Stimulated activated CD4-positive, alpha-beta T cell treated with anti-CD3 and anti-CD28 coated beads, Interleukin-4, amount 100 ng/mL, for 24 hours (primary cell): ENCODE measurements around the gene LCNL1.

ENCODE experiments used
- DNase-seq: peaks from one replicate; pipeline ENCODE4 v3.0.0-alpha.2; 2020

LCNL1 gene

DNA sequence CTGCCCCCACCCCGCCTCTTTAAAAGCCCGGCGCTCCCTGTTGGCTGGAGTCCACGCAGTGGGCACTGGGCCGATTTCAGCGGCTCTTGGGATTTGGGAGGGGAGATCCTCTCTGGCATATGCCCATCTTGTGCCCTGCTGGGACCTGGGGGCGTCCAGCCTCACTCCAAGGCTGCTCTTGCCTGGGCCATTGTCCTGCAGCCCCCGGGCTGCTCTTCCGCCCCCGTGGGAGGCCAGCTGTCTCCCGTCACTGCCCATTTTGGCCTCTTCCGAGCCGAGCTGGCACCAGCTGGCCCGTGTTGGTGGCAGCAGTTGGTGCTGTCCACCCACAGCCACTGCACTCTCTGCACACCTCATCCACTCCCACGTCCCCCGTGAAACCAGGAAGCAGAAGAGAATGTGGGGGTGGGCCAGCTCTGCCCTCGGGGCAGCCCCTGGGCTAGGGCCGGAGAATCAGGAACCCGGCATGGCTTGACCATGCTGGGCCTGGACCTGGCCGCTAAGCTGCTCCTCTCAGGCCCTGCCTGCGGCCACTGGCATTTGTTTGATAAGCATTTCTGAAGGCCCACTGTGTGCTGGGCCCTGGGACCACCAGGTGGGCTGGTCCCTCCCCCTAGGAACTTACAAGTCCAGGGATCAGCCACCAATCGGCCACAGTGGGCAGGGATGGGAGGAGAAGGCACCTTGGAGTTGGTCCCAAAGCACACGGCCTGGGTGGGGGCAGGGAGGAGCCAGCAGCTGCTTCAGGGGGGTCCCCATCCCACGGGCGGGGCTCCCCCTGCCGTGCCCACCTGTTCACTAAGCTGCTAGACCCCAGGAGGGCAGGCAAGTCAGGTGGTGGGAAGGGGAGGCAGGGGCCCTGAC is 35.5 kb upstream of the LCNL1 start:
- DNase-seq: no peak

DNA sequence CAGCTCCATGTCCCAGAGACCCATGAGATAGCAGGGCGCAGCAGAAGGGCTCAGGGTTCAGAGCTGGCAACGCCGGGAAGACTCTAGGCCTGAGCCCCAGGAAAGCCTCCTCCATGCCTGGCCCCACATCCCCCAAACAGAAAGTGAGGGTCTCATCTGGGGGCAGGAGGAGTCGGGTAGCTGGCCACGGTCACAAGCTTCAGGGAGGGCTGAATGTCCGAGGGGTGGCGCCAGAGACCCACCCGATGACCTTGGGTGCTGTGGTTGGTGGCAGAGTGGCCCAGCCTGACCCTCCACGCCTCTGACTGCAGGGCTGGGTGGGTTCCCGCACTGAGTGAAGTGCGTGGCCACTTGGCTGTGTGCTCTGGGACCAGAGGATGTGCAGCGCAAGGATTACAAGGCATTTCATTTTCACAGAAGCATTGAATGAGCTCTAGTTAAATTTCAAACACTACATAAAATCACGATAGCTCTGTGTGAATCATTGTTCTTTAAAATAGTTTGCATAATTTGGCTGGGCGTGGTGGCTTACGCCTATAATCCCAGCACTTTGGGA is 34.8 kb upstream of the LCNL1 start:
- DNase-seq: no peak

DNA sequence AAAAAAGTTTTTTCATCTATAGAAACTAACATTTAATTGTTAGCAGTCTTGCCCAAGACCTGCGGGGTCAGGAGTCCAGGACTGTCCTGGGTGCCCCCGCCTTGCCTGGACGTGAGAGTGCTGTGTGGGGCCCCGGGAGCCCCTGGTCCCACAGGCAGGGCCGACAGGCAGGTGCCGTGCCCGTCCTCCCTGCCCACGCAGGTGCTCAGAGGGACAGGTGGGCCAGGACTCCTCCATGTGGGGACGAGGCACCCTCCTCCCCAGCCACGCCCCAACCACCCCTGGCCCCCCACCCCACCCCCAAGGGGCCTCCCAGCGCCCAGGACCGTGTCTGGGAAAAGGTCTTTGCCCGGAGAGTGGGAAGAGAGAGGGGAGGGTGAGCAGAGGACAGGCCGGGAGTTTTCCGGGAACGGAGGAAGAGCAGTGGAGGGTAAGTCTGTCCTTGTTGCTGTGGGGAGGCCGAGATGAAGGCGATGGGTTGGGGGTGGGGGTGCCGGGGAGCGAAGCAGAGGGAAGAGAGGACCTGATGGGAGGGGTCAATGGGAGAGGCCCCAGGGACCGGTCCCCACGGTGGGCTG is 33.5 kb upstream of the LCNL1 start:
- DNase-seq: no peak

DNA sequence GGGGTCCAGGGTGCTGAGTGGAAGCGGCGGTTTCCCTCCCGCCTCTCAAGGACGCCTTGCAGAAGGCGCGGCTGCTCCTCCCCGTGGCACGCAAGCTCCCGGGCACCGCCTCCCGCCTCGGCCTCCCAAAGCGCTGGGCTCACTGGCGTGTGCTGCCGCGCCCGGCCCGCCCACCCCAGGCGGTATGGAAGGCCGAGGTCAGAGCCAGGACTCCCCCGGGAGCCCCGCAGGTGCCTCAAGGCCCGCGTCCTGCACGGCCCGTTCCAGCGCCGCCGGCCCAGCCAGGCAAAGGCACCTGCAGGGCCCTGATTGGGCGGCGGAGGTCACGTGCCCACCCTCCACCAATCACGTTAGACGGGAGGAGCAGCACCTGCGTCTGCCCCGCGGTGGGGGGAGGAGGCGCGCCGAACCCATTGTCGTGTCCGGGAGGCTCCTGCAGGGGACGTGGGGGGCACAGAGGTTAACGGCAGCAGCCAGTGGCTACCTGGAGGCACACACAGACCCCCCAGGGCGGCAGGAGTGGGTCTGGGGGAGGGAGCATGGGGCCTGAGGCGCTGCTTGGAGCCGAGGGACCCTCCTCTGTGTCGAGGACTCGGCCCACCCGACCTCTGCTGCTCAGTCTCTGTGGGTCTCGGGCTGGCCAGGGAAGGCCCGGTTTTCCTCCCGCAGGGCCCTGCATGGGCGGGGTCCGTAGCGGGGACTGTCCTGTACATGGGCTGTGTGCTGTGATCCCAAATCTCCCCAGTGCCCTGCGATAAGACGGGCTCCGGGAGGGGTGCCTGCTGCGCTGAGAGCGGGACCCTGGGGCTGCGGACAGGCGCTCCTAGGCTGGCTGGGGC is 32.8 kb upstream of the LCNL1 start:
- DNase-seq: peak; percentile 97

DNA sequence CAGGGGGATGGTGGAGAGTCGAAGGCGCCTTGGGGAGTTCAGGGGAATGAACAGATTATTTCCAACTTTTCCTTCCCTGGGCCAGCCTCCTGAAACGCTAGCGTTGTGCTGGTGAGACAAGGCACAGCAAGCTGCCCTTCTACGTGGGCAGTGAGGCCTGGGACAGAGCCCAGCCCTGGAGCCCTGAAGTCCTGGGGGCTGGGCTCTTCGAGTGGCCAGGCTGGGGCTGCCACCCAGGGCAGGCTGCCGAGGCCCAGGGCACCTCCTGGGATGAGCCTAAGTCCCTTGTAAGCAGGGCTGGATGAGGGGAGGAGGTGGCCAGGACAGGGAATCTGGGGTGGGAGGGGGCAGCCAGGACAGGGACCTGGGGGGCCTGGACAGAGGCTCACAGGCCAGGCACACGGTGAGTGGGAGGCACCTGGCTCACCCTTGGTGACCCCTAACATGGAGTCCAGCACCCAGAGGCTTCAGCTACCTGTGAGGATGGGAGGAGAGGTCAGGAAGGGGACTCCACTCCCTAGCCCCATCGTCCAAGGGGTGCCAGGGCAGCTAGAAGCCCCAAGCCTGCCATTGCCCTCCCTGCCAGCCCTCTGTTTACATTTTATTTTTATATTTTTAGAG is 32.0 kb upstream of the LCNL1 start:
- DNase-seq: no peak

DNA sequence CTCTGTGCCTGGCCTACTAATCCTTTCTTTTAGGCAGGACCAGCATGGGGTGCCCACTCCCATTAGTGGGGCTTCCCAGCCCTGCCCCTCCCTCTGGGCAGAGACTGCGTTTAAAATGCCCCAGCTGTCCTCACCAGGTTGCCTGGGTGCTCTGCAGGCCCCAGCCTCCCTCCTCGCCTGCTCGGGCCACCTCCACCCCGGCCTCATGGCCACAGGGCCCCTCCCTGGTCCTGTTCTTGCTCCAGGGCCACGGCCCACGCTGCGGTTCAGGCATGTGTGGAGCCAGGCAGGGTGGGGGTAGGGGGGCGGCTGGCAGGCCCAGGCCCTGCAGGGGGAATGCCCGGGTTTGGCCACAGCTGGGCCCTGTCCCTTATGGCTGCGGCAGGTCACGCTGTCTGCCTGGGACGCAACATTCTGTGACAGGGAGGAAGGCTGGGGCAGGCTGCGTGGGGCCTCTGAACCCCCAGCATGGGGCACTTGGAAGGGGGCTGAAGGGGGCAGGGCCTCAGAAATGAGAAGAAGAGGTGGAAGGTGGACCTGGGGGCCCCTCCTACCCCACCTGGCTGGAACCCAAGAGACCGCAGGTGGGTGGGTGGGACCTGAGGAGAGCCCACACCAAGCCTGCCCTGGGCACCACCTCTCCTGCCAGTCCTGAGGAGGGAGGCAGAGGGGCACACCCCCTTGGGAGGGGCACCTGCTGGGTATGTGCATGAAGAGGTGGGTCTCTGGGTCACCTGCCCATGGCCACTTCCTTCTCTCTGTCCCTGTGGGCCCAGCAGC is 31.1 kb upstream of the LCNL1 start, which contains the start of gene LCN12:
TSS of gene LCN12 (plus strand) at position 733 of the 780 bp plus-strand sequence. CDS start 55 bp downstream, outside the sequence.
- DNase-seq: no peak

DNA sequence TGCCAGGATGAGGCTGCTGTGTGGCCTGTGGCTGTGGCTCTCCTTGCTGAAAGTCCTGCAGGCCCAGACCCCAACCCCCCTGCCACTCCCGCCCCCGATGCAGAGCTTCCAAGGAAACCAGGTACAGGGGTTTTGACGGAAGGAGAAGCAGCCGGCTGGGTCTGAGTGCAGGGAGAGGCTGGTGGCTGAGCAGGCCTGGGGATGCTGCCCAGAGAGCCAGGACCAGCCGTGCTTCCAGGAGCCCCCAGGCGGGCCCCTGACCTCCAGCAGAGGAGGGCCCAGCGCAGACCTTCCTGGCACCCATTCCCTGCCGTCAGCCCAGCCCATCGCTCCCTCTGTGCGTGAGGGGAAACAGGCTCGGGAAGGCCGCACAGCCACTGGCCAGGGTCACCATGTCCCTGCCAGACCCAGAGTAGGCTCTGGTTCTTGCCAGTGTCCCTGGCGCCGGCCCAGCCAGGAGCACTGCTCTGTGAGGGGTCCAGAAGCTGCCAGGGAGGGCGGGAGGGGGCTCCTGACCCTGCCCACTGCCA is 30.4 kb upstream of the LCNL1 start:
- DNase-seq: no peak

DNA sequence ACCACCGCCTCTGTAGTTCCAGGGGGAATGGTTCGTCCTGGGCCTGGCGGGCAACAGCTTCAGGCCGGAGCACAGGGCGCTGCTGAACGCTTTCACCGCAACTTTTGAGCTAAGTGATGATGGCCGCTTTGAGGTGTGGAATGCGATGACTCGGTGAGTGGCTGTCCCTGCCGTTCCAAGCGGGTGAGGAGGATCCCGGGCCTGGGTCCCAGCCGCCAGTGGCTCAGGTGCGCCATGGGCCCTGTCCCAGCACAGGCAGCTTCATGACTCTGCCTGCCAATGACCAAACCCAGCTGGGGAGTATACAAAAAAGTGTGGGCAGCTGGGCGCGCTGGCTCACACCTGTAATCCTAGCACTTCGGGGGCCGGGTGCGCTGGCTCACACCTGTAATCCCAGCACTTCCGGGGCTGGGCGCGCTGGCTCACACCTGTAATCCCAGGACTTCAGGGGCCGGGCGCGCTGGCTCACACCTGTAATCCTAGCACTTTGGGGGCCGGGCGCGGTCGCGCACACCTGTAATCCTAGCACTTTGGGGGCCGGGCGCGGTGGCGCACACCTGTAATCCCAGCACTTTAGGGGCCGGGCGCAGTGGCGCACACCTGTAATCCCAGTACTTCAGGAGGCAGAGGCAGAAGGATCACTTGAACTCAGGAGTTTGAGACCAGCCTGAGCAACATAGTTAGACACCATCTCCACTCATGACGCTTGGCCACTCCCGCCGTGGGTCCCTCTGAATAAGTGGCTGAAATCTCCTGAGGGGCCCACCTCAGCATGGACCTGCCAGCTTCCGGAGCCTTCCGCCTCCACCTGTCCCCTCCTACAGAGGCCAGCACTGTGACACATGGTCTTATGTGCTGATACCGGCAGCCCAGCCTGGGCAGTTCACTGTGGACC is 29.7 kb upstream of the LCNL1 start:
- DNase-seq: no peak

DNA sequence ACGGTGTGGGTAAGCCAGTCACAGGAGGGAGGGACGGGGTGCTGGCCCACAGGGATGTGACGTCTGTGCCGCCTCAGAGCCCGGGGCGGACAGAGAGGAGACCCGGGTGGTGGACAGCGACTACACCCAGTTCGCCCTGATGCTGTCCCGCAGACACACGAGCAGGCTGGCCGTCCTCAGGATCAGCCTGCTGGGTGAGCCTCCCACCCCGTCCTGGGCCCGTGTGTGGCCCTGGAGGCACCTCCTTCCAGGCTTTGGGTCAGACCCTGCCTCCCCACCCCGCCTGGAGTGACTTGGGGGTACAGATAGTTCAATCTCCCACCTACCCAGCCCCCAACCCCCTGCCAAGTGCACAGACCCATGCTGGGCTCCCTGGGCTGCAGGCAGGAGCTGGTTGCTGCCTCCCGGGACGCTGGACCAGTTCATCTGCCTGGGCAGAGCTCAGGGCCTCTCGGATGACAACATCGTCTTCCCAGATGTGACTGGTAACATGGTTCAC is 29.0 kb upstream of the LCNL1 start:
- no peak for DNase-seq

DNA sequence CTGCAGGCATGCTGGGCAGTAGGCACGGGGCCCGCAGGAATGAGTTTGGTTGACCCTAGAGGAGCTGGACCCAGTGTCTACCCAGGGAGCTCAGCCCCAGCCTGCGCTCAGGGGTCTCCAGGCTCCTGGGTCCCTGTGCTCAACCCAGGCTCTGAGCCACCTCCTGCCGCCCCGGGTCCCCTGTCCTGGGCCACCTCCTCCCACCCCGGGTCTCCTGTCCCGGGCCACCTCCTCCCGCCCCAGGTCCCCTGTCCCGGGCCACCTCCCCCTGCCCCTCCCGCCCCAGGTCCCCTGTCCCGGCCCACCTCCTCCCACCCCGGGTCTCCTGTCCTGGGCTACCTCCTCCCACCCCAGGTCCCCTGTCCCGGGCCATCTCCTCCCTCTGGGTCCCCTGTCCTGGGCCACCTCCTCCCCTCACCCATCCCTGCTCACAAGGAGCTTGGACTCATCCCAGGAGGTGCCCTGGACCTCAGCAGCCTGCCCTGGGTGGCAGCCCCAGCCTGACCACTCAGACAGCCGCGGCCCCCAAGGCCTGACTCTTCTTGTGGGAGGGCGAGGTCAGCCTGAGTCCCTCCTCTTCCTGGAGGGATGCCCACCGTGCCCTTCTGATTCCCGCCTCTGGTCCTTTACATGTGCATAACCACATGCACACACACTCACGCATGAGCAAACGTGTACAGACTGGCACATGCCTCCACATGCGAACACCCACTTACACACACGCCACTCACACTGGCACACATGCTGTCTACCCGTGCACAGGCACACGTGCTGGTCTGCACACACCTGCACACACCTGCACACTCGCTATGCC is 28.3 kb upstream of the LCNL1 start:
- no peak for DNase-seq

DNA sequence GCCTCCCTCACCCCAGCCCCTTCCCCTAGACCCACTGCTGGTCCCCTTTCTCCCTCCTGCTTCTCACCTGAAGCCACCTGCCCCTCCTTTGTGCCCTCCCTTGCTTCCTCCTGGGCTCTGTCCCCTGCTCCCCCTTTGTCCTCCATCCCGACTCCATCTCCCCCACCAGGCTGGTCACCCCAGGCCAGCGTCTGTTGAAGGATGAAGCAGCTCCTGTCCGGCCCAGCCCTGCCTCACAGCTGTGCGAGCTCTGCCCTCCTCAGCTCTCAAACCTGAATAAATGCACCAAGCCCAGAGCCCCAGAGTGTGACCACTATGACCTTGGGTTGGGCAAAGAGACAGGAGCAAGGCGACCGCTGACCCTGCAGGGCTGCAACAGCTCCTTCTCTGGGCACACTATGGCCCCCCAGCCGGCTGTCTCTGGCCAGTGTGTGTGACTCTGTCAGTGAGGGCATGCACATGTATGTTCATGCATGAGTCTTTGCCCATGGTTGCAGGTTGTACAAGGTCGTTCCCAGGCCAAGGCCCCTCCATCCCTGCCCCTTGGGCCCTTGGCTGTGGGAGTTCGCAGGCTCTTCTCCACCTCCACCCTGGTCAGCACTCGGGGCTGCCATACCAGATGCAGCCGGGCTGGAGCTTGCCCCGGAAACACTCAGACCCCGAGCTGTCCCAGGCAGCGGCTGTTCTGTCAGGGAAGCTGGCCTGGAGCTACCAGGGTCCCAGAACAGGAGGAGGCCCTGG is 27.4 kb upstream of the LCNL1 start:
- DNase-seq: no peak

DNA sequence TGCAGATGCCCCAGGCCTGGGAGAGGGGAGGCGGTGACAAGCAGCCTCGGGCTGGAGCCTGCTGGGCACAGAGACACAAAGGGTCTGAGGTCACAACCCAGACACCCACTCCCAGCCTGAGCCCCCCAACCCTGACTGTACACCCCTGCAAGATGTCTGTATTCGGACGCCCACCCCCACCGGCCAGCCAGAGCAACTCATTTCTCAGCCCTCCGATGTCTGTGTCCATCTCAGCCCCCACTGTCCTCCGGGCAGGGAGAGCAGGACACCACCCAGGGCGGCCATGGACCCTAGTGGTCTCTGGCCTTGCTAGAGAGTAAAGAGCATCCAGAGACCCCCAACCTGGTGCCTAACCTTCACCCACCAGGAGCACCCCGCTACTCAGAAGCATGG is 26.9 kb upstream of the LCNL1 start:
- DNase-seq: no peak

DNA sequence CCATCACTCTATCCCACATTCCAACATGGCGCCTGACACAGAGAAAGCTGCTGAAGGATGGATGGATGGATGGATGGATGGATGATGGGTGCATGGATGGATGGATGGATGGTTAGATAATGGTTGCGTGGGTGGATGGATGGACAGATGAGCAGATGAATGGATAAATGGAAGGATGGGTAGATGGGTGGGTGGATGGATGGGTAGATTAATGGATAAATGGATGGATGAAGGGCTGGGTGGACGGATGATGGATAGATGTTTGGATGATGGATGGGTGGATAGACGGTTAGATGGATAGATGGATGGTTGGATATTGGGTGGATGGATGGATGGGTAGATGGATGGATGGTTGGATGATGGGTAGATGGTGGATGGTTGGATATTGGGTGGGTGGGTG is 26.2 kb upstream of the LCNL1 start:
- no peak for DNase-seq

DNA sequence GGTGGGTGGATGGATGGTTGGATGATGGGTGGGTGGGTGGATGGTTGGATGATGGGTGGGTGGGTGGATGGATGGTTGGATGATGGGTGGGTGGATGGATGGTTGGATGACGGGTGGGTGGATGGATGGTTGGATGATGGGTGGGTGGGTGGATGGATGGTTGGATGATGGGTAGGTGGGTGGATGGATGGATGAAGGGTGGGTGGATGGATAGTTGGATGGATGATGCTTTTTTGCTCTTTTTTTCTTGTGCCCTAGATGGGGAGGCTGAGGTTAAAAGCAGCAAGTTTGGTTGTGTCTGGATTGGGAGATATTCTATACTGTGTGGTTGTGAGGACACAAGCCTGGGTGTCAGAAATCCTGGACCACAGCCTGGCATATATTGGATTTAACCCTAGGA is 25.3 kb upstream of the LCNL1 start:
- no peak for DNase-seq

DNA sequence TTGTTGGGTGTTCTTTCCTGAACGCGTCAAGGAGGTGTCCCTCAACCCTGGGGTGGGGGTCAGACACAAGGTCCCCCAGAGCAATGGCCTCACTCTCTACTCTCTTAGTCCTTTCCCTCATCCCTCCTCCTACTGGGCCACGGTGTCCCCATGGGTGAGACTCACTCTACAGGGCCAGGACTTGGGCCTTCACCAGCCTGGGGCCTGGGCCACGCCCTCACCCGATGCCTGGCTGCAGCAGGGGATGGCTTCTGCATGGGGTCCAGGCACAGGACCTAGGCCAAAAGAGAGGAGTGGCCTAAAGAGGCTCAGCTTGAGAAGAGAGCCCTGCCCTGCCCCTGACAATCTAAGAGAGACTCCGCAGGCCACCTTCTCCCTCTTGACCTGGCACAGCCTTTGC is 24.9 kb upstream of the LCNL1 start:
- DNase-seq: no peak

DNA sequence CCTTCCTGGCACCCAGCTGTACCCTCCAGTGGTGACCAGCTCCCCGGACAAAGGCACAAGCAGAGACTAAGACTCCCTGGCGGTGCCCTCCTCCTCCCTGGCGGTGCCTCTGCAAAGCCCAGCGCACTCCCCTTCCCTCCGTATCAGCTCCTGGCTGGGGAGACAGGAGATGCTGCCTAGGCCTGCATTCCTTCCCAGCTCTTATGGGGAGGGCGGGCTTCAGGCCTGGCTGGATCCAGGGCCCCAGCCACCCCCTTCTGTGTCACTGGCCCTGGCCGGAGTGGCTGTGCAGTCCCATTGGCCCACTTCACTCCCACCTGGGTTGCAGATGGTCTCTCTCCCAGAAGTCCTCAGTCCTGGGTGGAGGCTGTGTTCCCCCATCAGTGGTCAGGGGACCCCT is 24.3 kb upstream of the LCNL1 start:
- no peak for DNase-seq

DNA sequence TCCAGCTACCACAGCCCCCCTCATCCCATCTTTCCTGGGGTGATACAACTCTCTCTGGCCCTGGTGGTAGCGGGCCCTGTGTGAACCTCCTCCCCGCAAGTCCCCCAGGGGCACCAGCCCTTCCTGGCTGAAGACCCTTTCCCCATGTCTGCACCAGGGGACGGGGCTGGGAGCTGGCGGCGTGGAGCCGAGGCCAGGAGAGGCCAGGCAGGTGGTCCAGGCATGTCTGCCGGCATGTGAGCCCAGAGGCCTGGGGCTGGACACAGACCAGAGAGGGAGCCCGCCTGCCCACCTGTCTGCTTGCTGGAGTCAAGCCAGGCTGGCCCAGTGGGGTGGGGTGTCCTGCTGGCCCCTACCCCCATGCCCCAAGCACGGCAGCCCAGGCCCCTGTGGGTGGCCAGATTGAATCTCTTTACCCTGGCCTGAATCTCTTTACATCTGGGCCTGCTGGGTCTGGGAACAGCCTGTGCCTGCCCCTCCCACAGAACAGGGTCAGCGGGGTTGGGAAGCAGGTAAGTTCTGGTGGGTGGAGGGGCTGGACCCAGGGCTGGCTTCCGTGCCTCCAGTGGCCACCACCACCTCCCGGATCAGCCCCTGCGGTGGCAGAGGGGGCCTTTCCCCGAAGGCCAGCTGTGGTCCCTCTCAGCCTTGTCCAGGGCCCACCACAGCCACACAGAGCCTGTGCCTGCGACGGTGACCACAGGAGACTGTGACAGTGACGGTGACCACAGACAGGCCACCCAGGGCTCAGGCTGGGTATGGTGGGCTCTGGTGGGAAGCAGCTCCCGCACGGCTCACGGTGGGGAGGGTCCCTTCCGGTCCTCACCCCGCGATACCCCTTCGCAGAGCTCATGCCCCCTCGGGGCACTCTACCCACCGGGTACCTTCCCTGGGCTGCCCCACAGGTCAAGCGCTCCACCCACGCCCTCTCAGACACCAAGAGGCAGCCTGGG is 23.6 kb upstream of the LCNL1 start:
- DNase-seq: no peak
